ENCODE data around the gene CEP89.

CEP89 gene

GRCh38 chr19:32866564-32867265 lies 105.0 kb downstream of the CEP89 start:
- H3K4me3 ChIP-seq (ENCODE audit: low read depth, low read length, poor library complexity, severe bottlenecking): no peak overlapping the region
- H3K4me2 ChIP-seq (ENCODE audit: low read length): no peak overlapping the region
- H3K36me3 ChIP-seq (ENCODE audit: insufficient read depth, low read length): no peaks in the 10 kb centered on the region
- no peak overlapping the region for H3K9ac ChIP-seq (ENCODE audit: low read length)
- no peaks in the 10 kb centered on the region for H4K20me1 ChIP-seq (ENCODE audit: insufficient read depth, low read length)
- no peaks in the 10 kb centered on the region for H3K27me3 ChIP-seq (ENCODE audit: insufficient read depth, low read length)
- no peaks in the 10 kb centered on the region for H3K9me3 ChIP-seq (ENCODE audit: low read length)
- no peaks in the 10 kb centered on the region for H3F3A ChIP-seq (ENCODE audit: insufficient read depth, low read length)
- H2AFZ ChIP-seq (ENCODE audit: low read length): no peak overlapping the region
- H3K27ac ChIP-seq (ENCODE audit: low read depth, low read length, poor library complexity, severe bottlenecking): no peak overlapping the region
- no peaks in the 10 kb centered on the region for H3K79me2 ChIP-seq (ENCODE audit: insufficient read depth, low read length)
- no peak for TF ChIP-seq EZH2 (IDR thresholded peaks at IDR 0.05; ENCODE audit: borderline replicate concordance, low read length)
- TF ChIP-seq CTCF (IDR thresholded peaks at IDR 0.05; ENCODE audit: low read length): no peak
- no peaks in the 10 kb centered on the region for H3K4me1 ChIP-seq (ENCODE audit: insufficient read depth, low read length, severe bottlenecking)
- no peaks in the 10 kb centered on the region for H3K9me2 ChIP-seq (ENCODE audit: low read depth, low read length)

GRCh38 chr19:32866061-32866460 lies 105.7 kb downstream of the CEP89 start:
- H3K36me3 ChIP-seq (ENCODE audit: insufficient read depth, low read length): no peaks in the 10 kb centered on the region
- TF ChIP-seq EZH2 (IDR thresholded peaks at IDR 0.05; ENCODE audit: borderline replicate concordance, low read length): no peak
- no peak for TF ChIP-seq CTCF (IDR thresholded peaks at IDR 0.05; ENCODE audit: low read length)
- H3K4me2 ChIP-seq (ENCODE audit: low read length): no peak overlapping the region

GRCh38 chr19:32865326-32865725 lies 106.4 kb downstream of the CEP89 start:
- no peak overlapping the region for H3K4me2 ChIP-seq (ENCODE audit: low read length)
- no peak overlapping the region for H3K4me3 ChIP-seq (ENCODE audit: low read depth, low read length, poor library complexity, severe bottlenecking)
- H3K9me2 ChIP-seq (ENCODE audit: low read depth, low read length): no peaks in the 10 kb centered on the region
- TF ChIP-seq EZH2 (IDR thresholded peaks at IDR 0.05; ENCODE audit: borderline replicate concordance, low read length) (no peak), CTCF (IDR thresholded peaks at IDR 0.05; ENCODE audit: low read length) (no peak)
- H2AFZ ChIP-seq (ENCODE audit: low read length): no peak overlapping the region
- H3K36me3 ChIP-seq (ENCODE audit: insufficient read depth, low read length): no peaks in the 10 kb centered on the region
- H4K20me1 ChIP-seq (ENCODE audit: insufficient read depth, low read length): no peaks in the 10 kb centered on the region
- H3K4me1 ChIP-seq (ENCODE audit: insufficient read depth, low read length, severe bottlenecking): no peaks in the 10 kb centered on the region
- no peaks in the 10 kb centered on the region for H3K79me2 ChIP-seq (ENCODE audit: insufficient read depth, low read length)
- no peaks in the 10 kb centered on the region for H3K9me3 ChIP-seq (ENCODE audit: low read length)
- H3K27ac ChIP-seq (ENCODE audit: low read depth, low read length, poor library complexity, severe bottlenecking): no peak overlapping the region
- H3F3A ChIP-seq (ENCODE audit: insufficient read depth, low read length): no peaks in the 10 kb centered on the region
- H3K27me3 ChIP-seq (ENCODE audit: insufficient read depth, low read length): no peaks in the 10 kb centered on the region
- no peak overlapping the region for H3K9ac ChIP-seq (ENCODE audit: low read length)

More at GRCh38 chr19:32866061-32866460, 105.7 kb downstream of the CEP89 start:
- Histone ChIP-seq H4K20me1 (ENCODE audit: insufficient read depth, low read length) (no peaks in the 10 kb centered on the region), H3K27me3 (ENCODE audit: insufficient read depth, low read length) (no peaks in the 10 kb centered on the region), H3K27ac (ENCODE audit: low read depth, low read length, poor library complexity, severe bottlenecking) (no peak overlapping the region), H3K9ac (ENCODE audit: low read length) (no peak overlapping the region), H3K9me3 (ENCODE audit: low read length) (no peaks in the 10 kb centered on the region), H2AFZ (ENCODE audit: low read length) (no peak overlapping the region), H3K4me1 (ENCODE audit: insufficient read depth, low read length, severe bottlenecking) (no peaks in the 10 kb centered on the region), H3K79me2 (ENCODE audit: insufficient read depth, low read length) (no peaks in the 10 kb centered on the region), H3F3A (ENCODE audit: insufficient read depth, low read length) (no peaks in the 10 kb centered on the region), H3K9me2 (ENCODE audit: low read depth, low read length) (no peaks in the 10 kb centered on the region), H3K4me3 (ENCODE audit: low read depth, low read length, poor library complexity, severe bottlenecking) (no peak overlapping the region)
